ENCODE data around the gene CPNE5. TPM values are rescaled to one million over a fixed set of nuclear protein-coding genes. Genes with fewer than 3 reads are reported as not detected.

The CPNE5 gene
- total RNA-seq, 2 donors from 2014 or later, result 2.2 to 3.9 TPM

- Mint-ChIP-seq H3K4me3 (no peak overlapping the region), H3K4me1 (peaks cover 19% of the 10 kb centered on the region), H3K27ac (no peak overlapping the region), H3K9me3 (no peaks in the 10 kb centered on the region), H3K36me3 (ENCODE audit: low read depth) (no peaks in the 10 kb centered on the region), H3K27me3 (no peaks in the 10 kb centered on the region)
- no peak for ATAC-seq (replicated peaks)
Measured at GRCh38 chr6:36699348-36699747, 139.9 kb downstream of the CPNE5 start.

- no peak for ATAC-seq (replicated peaks)
- H3K36me3 Mint-ChIP-seq (ENCODE audit: low read depth), result no peaks in the 10 kb centered on the region
- peak overlapping the region; percentile 3 for H3K27ac Mint-ChIP-seq
- H3K9me3 Mint-ChIP-seq, result no peaks in the 10 kb centered on the region
- no peak overlapping the region for H3K4me3 Mint-ChIP-seq
- peaks cover 19% of the 10 kb centered on the region for H3K4me1 Mint-ChIP-seq
- H3K27me3 Mint-ChIP-seq, result no peaks in the 10 kb centered on the region
Measured at GRCh38 chr6:36698871-36699271, 140.4 kb downstream of the CPNE5 start.

GRCh38 chr6:36698196-36698595 is 141.0 kb downstream of the CPNE5 start:
- ATAC-seq (replicated peaks), result no peak
- Mint-ChIP-seq H3K4me1 (peaks cover 24% of the 10 kb centered on the region), H3K4me3 (no peak overlapping the region), H3K36me3 (ENCODE audit: low read depth) (no peaks in the 10 kb centered on the region), H3K27me3 (no peaks in the 10 kb centered on the region), H3K27ac (peak overlapping the region; percentile 3), H3K9me3 (no peaks in the 10 kb centered on the region)

GRCh38 chr6:36697481-36697903 is 141.8 kb downstream of the CPNE5 start, which contains the start of gene RAB44:
RAB44 (plus strand) TSS chr6:36697826; CDS start chr6:36704236, 6,410 bp downstream.
- Mint-ChIP-seq H3K27ac (peak within 1 kb of the TSS; percentile 18), H3K36me3 (ENCODE audit: low read depth) (no peaks in the 10 kb centered on the region), H3K27me3 (no peaks in the 10 kb centered on the region), H3K4me1 (peaks cover 27% of the 10 kb centered on the region), H3K9me3 (no peaks in the 10 kb centered on the region), H3K4me3 (peak within 1 kb of the TSS; percentile 1)
- ATAC-seq (replicated peaks), result no peak

- no peaks in the 10 kb centered on the region for H3K9me3 Mint-ChIP-seq
- peaks cover 37% of the 10 kb centered on the region for H3K4me1 Mint-ChIP-seq
- H3K27me3 Mint-ChIP-seq, result no peaks in the 10 kb centered on the region
- peak; percentile 86 for ATAC-seq (replicated peaks)
- no peaks in the 10 kb centered on the region for H3K36me3 Mint-ChIP-seq (ENCODE audit: low read depth)
- H3K27ac Mint-ChIP-seq, result peak overlapping the region; percentile 20
- H3K4me3 Mint-ChIP-seq, result peak overlapping the region; percentile 38
Measured at GRCh38 chr6:36695414-36695813, 143.8 kb downstream of the CPNE5 start.

- no peaks in the 10 kb centered on the region for H3K36me3 Mint-ChIP-seq (ENCODE audit: low read depth)
- ATAC-seq (replicated peaks), result no peak
- H3K27me3 Mint-ChIP-seq, result no peaks in the 10 kb centered on the region
- H3K9me3 Mint-ChIP-seq, result no peaks in the 10 kb centered on the region
- peaks cover 37% of the 10 kb centered on the region for H3K4me1 Mint-ChIP-seq
- peak overlapping the region; percentile 38 for H3K4me3 Mint-ChIP-seq
- peak overlapping the region; percentile 20 for H3K27ac Mint-ChIP-seq
Measured at GRCh38 chr6:36694616-36695015, 144.6 kb downstream of the CPNE5 start.

GRCh38 chr6:36692861-36693702 is 146.2 kb downstream of the CPNE5 start:
- Mint-ChIP-seq H3K4me3 (no peak overlapping the region), H3K27me3 (no peaks in the 10 kb centered on the region), H3K4me1 (peaks cover 37% of the 10 kb centered on the region), H3K36me3 (ENCODE audit: low read depth) (no peaks in the 10 kb centered on the region), H3K27ac (peak overlapping the region; percentile 9), H3K9me3 (no peaks in the 10 kb centered on the region)
- ATAC-seq (replicated peaks), result no peak

GRCh38 chr6:36692220-36692619 is 147.0 kb downstream of the CPNE5 start:
- H3K27me3 Mint-ChIP-seq, result no peaks in the 10 kb centered on the region
- no peaks in the 10 kb centered on the region for H3K9me3 Mint-ChIP-seq
- ATAC-seq (replicated peaks), result peak; percentile 64
- peak overlapping the region; percentile 25 for H3K4me3 Mint-ChIP-seq
- H3K4me1 Mint-ChIP-seq, result peaks cover 37% of the 10 kb centered on the region
- H3K27ac Mint-ChIP-seq, result peak overlapping the region; percentile 72
- H3K36me3 Mint-ChIP-seq (ENCODE audit: low read depth), result peaks cover 5% of the 10 kb centered on the region

GRCh38 chr6:36691612-36692011 is 147.6 kb downstream of the CPNE5 start:
- peak overlapping the region; percentile 72 for H3K27ac Mint-ChIP-seq
- ATAC-seq (replicated peaks), result peak; percentile 34
- peaks cover 33% of the 10 kb centered on the region for H3K4me1 Mint-ChIP-seq
- H3K4me3 Mint-ChIP-seq, result peak overlapping the region; percentile 25
- H3K9me3 Mint-ChIP-seq, result no peaks in the 10 kb centered on the region
- peaks cover 11% of the 10 kb centered on the region for H3K36me3 Mint-ChIP-seq (ENCODE audit: low read depth)
- H3K27me3 Mint-ChIP-seq, result no peaks in the 10 kb centered on the region

GRCh38 chr6:36691011-36691410 is 148.2 kb downstream of the CPNE5 start:
- H3K36me3 Mint-ChIP-seq (ENCODE audit: low read depth), result peaks cover 17% of the 10 kb centered on the region
- no peaks in the 10 kb centered on the region for H3K9me3 Mint-ChIP-seq
- peak overlapping the region; percentile 25 for H3K4me3 Mint-ChIP-seq
- ATAC-seq (replicated peaks), result peak; percentile 45
- H3K27ac Mint-ChIP-seq, result peak overlapping the region; percentile 72
- peaks cover 28% of the 10 kb centered on the region for H3K4me1 Mint-ChIP-seq
- H3K27me3 Mint-ChIP-seq, result no peaks in the 10 kb centered on the region

Other genes starting within 250 kb of the CPNE5 start
- gene SRSF3, start 245.1 kb downstream of the CPNE5 start, total RNA-seq, result 100 to 1,000 TPM; 277 to 473 TPM
- gene CDKN1A, start 160.7 kb downstream of the CPNE5 start, total RNA-seq, result 100 to 1,000 TPM; 149 to 164 TPM
- gene RAB44, start 141.6 kb downstream of the CPNE5 start, total RNA-seq, result under 1 TPM; 0.11 to 0.32 TPM
- 10 to 100 TPM; 23.6 to 60.3 TPM for gene PPIL1, start 35.4 kb upstream of the CPNE5 start, total RNA-seq
- gene C6orf89, start 46.5 kb upstream of the CPNE5 start, total RNA-seq, result 10 to 100 TPM; 39.3 to 47.0 TPM
- 1 to 10 TPM; 1.8 to 2.1 TPM for gene PI16, start 115.3 kb upstream of the CPNE5 start, total RNA-seq
- gene MTCH1, start 146.8 kb upstream of the CPNE5 start, total RNA-seq, result 100 to 1,000 TPM in 1 of 2 donors, 10 to 100 TPM in 1; 97.9 to 133 TPM
- 1 to 10 TPM; 5.3 to 8.3 TPM for gene FGD2, start 166.2 kb upstream of the CPNE5 start, total RNA-seq

All from activated T-helper 17 cell treated with anti-CD3 and anti-CD28 coated beads, Interleukin-2, amount 50 U/mL, for 72 hours (primary cell).